ENCODE results near the gene CCDC152. TPM values are rescaled to one million over a fixed set of nuclear protein-coding genes. Genes with fewer than 3 reads are reported as not detected.
A peak's percentile ranks its signal among the peaks of the same experiment; 100 is the strongest.

The CCDC152 gene
- total RNA-seq, 1 experiment from 2014 or later: 11.2 TPM

DNA sequence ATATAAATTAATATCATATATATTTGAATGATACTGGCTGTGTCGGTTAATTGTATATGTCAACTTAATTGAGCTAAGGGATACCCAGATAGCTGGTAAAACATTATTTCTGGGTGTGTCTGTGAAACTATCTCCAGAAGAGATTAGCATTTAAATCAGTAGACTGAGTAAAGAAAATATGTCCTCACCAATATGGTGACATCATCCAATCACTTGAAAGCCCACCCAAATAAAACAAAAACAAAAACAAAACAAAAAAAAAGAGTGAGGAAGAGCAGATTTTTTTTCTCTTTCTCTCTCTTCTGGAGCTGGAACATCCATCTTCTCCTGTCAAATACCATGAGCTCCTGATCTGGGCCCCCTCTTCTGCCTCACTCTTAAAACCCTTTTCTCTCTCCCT is 15.7 kb upstream of the CCDC152 start:
- DNase-seq (ENCODE audit: low spot score): no peak
- Histone ChIP-seq H3K27ac (ENCODE audit: low read depth, low read length, poor library complexity, severe bottlenecking) (no peak overlapping the region), H3K4me1 (ENCODE audit: insufficient read depth, low read length, poor library complexity, severe bottlenecking) (no peaks in the 10 kb centered on the region), H3K27me3 (replicated peaks; ENCODE audit: insufficient read depth, low read depth, low read length, poor library complexity) (no peaks in the 10 kb centered on the region), H3K36me3 (ENCODE audit: insufficient read depth, low read length, poor library complexity, severe bottlenecking) (no peaks in the 10 kb centered on the region), H3K9me3 (ENCODE audit: low read depth, low read length, poor library complexity, severe bottlenecking) (no peaks in the 10 kb centered on the region), H3K4me3 (ENCODE audit: low read depth, low read length, poor library complexity, severe bottlenecking) (no peak overlapping the region)
- no peak for TF ChIP-seq EZH2 (IDR thresholded peaks at IDR 0.05; ENCODE audit: borderline replicate concordance, low read depth, low read length, poor library complexity, severe bottlenecking)
- no peak for TF ChIP-seq CTCF (conservative IDR thresholded peaks at IDR 0.05; ENCODE audit: low read depth, low read length)
- CTCF ChIA-PET: interaction anchor here (0.7 kb wide), 1 partner anchor 123 kb away, joined by 3 read pairs; no protein-coding TSS in a partner anchor
- POLR2A ChIA-PET (ENCODE audit: low non-redundant PET): no interaction called here
- intact Hi-C loops (cut with micrococcal nuclease; ENCODE audit: unreplicated experiment): no loop called here
- no TSS peak for BruUV-seq (replicated peaks)

DNA sequence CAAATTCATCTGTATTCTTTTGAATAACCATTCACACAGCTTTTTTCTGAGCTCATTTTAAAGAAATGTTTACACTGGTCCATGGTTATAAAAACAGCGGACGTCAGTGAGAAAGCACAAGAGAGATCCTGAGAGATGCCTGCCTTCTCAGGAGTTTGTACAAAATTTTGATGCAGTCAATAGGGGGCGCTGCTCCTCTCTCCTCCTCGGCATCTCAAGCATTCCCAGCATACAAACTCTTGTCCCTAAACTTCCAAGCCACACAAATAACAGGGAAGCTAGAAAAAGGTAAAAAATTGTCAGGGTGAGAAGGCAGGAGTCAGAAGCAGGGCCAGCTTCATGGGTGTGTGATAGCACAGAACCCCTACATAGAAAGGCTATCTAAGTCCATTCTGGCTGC is 11.2 kb upstream of the CCDC152 start:
- Histone ChIP-seq H3K36me3 (ENCODE audit: insufficient read depth, low read length, poor library complexity, severe bottlenecking) (no peaks in the 10 kb centered on the region), H3K4me3 (ENCODE audit: low read depth, low read length, poor library complexity, severe bottlenecking) (no peak overlapping the region), H3K4me1 (ENCODE audit: insufficient read depth, low read length, poor library complexity, severe bottlenecking) (peaks cover 4% of the 10 kb centered on the region), H3K9me3 (ENCODE audit: low read depth, low read length, poor library complexity, severe bottlenecking) (no peaks in the 10 kb centered on the region), H3K27ac (ENCODE audit: low read depth, low read length, poor library complexity, severe bottlenecking) (no peak overlapping the region), H3K27me3 (replicated peaks; ENCODE audit: insufficient read depth, low read depth, low read length, poor library complexity) (no peaks in the 10 kb centered on the region)
- TF ChIP-seq EZH2 (IDR thresholded peaks at IDR 0.05; ENCODE audit: borderline replicate concordance, low read depth, low read length, poor library complexity, severe bottlenecking) (no peak), CTCF (conservative IDR thresholded peaks at IDR 0.05; ENCODE audit: low read depth, low read length) (peak; percentile 71)
- ChIA-PET CTCF (no interaction called here), POLR2A (ENCODE audit: low non-redundant PET) (interaction anchor here (0.7 kb wide), 1 partner anchor 483 kb away, joined by 3 read pairs; no protein-coding TSS in a partner anchor)
- no TSS peak for BruUV-seq (replicated peaks)
- DNase-seq (ENCODE audit: low spot score): peak; percentile 37
- intact Hi-C loops (cut with micrococcal nuclease; ENCODE audit: unreplicated experiment): no loop called here

DNA sequence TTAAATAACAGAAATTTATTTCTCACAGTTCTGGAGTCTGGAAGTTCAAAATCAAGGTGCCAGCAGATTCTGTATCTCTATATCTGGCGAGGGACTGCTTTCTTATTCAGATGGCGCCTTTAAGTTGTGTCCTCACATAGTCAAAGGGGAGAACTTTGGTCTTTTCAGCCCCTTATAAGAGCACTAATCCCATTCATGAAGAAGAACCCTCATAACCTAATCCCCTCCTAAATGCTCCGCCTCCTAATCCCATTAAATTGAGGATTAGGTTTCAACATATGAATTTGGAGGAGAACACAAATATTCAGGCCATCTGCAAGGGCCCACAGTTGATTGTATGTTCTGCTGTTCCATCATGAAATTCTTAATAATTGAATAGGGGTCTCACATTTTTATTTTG is 10.8 kb upstream of the CCDC152 start:
- Histone ChIP-seq H3K4me1 (ENCODE audit: insufficient read depth, low read length, poor library complexity, severe bottlenecking) (peaks cover 4% of the 10 kb centered on the region), H3K9me3 (ENCODE audit: low read depth, low read length, poor library complexity, severe bottlenecking) (no peaks in the 10 kb centered on the region), H3K4me3 (ENCODE audit: low read depth, low read length, poor library complexity, severe bottlenecking) (no peak overlapping the region), H3K27me3 (replicated peaks; ENCODE audit: insufficient read depth, low read depth, low read length, poor library complexity) (no peaks in the 10 kb centered on the region), H3K27ac (ENCODE audit: low read depth, low read length, poor library complexity, severe bottlenecking) (no peak overlapping the region), H3K36me3 (ENCODE audit: insufficient read depth, low read length, poor library complexity, severe bottlenecking) (no peaks in the 10 kb centered on the region)
- no TSS peak for BruUV-seq (replicated peaks)
- ChIA-PET POLR2A (ENCODE audit: low non-redundant PET) (interaction anchor here (0.7 kb wide), 1 partner anchor 483 kb away, joined by 3 read pairs; no protein-coding TSS in a partner anchor), CTCF (no interaction called here)
- no peak for TF ChIP-seq CTCF (conservative IDR thresholded peaks at IDR 0.05; ENCODE audit: low read depth, low read length)
- TF ChIP-seq EZH2 (IDR thresholded peaks at IDR 0.05; ENCODE audit: borderline replicate concordance, low read depth, low read length, poor library complexity, severe bottlenecking): no peak
- peak; percentile 48 for DNase-seq (ENCODE audit: low spot score)
- intact Hi-C loops (cut with micrococcal nuclease; ENCODE audit: unreplicated experiment): no loop called here

Measured in A673 (cell line).